ENCODE data around the gene ACTN4.

ACTN4 gene

GRCh38 chr19:38722947-38723605, 75.6 kb downstream of the ACTN4 start:
- TF ChIP-seq CTCF (conservative IDR thresholded peaks at IDR 0.05; ENCODE audit: low read depth, low read length), result no peak
- H3K4me3 ChIP-seq (ENCODE audit: low read depth, low read length), result no peak overlapping the region
- no peak for DNase-seq (ENCODE audit: low read depth)

GRCh38 chr19:38723606-38723965, 76.1 kb downstream of the ACTN4 start:
- H3K4me3 ChIP-seq (ENCODE audit: low read depth, low read length), result no peak overlapping the region
- DNase-seq (ENCODE audit: low read depth), result no peak
- no peak for TF ChIP-seq CTCF (conservative IDR thresholded peaks at IDR 0.05; ENCODE audit: low read depth, low read length)

- no peak for DNase-seq (ENCODE audit: low read depth)
- H3K4me3 ChIP-seq (ENCODE audit: low read depth, low read length), result no peak overlapping the region
- TF ChIP-seq CTCF (conservative IDR thresholded peaks at IDR 0.05; ENCODE audit: low read depth, low read length), result no peak
Measured at GRCh38 chr19:38723990-38724854, 76.8 kb downstream of the ACTN4 start.

- no peak for DNase-seq (ENCODE audit: low read depth)
- no peak overlapping the region for H3K4me3 ChIP-seq (ENCODE audit: low read depth, low read length)
Measured at GRCh38 chr19:38725469-38726283, 78.2 kb downstream of the ACTN4 start.

GRCh38 chr19:38726284-38726673, 78.8 kb downstream of the ACTN4 start:
- H3K4me3 ChIP-seq (ENCODE audit: low read depth, low read length), result no peak overlapping the region
- no peak for TF ChIP-seq CTCF (conservative IDR thresholded peaks at IDR 0.05; ENCODE audit: low read depth, low read length)
- DNase-seq (ENCODE audit: low read depth), result no peak

More at GRCh38 chr19:38725469-38726283, 78.2 kb downstream of the ACTN4 start:
- no peak for TF ChIP-seq CTCF (conservative IDR thresholded peaks at IDR 0.05; ENCODE audit: low read depth, low read length)

- TF ChIP-seq CTCF (conservative IDR thresholded peaks at IDR 0.05; ENCODE audit: low read depth, low read length), result no peak
- DNase-seq (ENCODE audit: low read depth), result no peak
- no peak overlapping the region for H3K4me3 ChIP-seq (ENCODE audit: low read depth, low read length)
Measured at GRCh38 chr19:38726761-38727301, 79.4 kb downstream of the ACTN4 start.

All from choroid plexus epithelial cell (primary cell).